Kidney (tissue), 14 donors: ENCODE measurements around the gene PAQR6. TPM values are rescaled to one million over a fixed set of nuclear protein-coding genes. Genes with fewer than 3 reads are reported as not detected.

Experiments used
- DNase-seq, 5 donors: peaks; one replicate each; pipeline ENCODE4 v3.0.0-alpha.2; 2013 to 2020
- FAIRE-seq: peaks from 2 replicates; lab custom pipeline; 2012; peaks lifted over from hg19 to GRCh38; lab: Jason Lieb, UNC
- H3K27ac ChIP-seq, 2 donors: one replicate each; pipeline ENCODE4 v1.7.0; 2013; ENCODE audit warnings: low read depth in 2 of 2, low read length in 2 of 2, inconsistent platforms in 1 of 2
- H3K27me3 ChIP-seq: one replicate; pipeline ENCODE4 v1.7.1; 2013; ENCODE audit warnings: low read length, inconsistent platforms; ENCODE audit not compliant: control insufficient read depth, insufficient read depth
- H3K36me3 ChIP-seq, 3 donors: one replicate each; pipeline versions ENCODE4 v1.7.0 to v1.7.1; 2013; ENCODE audit warnings: low read length in 3 of 3, control low read depth in 1 of 3, inconsistent platforms in 1 of 3; ENCODE audit not compliant: insufficient read depth in 3 of 3, control insufficient read depth in 2 of 3
- H3K4me1 ChIP-seq, 3 donors: one replicate each; pipeline versions ENCODE4 v1.7.0 to v1.7.1; 2013; ENCODE audit warnings: low read length in 3 of 3, inconsistent platforms in 1 of 3, low read depth in 1 of 3; ENCODE audit not compliant: control insufficient read depth in 2 of 3, insufficient read depth in 2 of 3
- H3K4me3 ChIP-seq, 3 donors: one replicate each; pipeline versions ENCODE4 v1.7.0 to v1.8.1; 2013; ENCODE audit warnings: low read length in 3 of 3, control low read depth in 1 of 3, inconsistent platforms in 1 of 3
- H3K9ac ChIP-seq, 3 donors: one replicate each; pipeline versions ENCODE4 v1.7.0 to v1.7.1; 2013; ENCODE audit warnings: low read length in 3 of 3, control low read depth in 1 of 3, inconsistent platforms in 1 of 3
- H3K9me3 ChIP-seq, 3 donors: one replicate each; pipeline versions ENCODE4 v1.7.0 to v1.7.1; 2013; ENCODE audit warnings: low read length in 3 of 3, control low read depth in 1 of 3, inconsistent platforms in 1 of 3; ENCODE audit not compliant: control insufficient read depth in 2 of 3, insufficient read depth in 1 of 3
- intact Hi-C: fragments of 100-400 bp; cut with DNase I; formaldehyde crosslinking; loops from one replicate; pipeline ENCODE4 v1.11.1; 2022
- polyA plus RNA-seq: library from polyadenylated mRNA; stranded (reverse); fragments of 350-450 nt; fragmentation: Illumina TruSeq; extraction: RNeasy Lipid Tissue Mini Kit (QIAGEN cat#74804); gene quantifications from one replicate; pipeline ENCODE4 v1.2.3, GENCODE V29; 2014; ENCODE audit warnings: low read depth, low replicate concordance; ENCODE audit not compliant: insufficient read depth
- total RNA-seq: library from RNA; stranded (reverse); fragmentation: NEBNext Ultra II Directional; extraction: Animal tissue kit (Norgen Biotek cat#: 25700); gene quantifications from one replicate; pipeline ENCODE4 v1.2.1, GENCODE V29; 2021
- TF ChIP-seq, protein P1 (sequence below): IDR thresholded peaks from 3 replicates; pipeline ENCODE4 v1.5.1; 2012; ENCODE audit warnings: mild to moderate bottlenecking, moderate library complexity, borderline replicate concordance; ENCODE audit not compliant: insufficient read depth; ENCODE audit errors: extremely low read depth
- donor health status: control.
- donor health status: control.
- donor health status: control.
- donor health status: control.
- donor health status: control.
- donor health status: DM: yes; HTN: yes; CAD: no.
- donor health status: Normal renal cell carcinoma (clear cell type).

The PAQR6 gene
- total and polyA plus RNA-seq, 2 donors from 2014 or later, result 2.0 to 4.2 TPM

DNA sequence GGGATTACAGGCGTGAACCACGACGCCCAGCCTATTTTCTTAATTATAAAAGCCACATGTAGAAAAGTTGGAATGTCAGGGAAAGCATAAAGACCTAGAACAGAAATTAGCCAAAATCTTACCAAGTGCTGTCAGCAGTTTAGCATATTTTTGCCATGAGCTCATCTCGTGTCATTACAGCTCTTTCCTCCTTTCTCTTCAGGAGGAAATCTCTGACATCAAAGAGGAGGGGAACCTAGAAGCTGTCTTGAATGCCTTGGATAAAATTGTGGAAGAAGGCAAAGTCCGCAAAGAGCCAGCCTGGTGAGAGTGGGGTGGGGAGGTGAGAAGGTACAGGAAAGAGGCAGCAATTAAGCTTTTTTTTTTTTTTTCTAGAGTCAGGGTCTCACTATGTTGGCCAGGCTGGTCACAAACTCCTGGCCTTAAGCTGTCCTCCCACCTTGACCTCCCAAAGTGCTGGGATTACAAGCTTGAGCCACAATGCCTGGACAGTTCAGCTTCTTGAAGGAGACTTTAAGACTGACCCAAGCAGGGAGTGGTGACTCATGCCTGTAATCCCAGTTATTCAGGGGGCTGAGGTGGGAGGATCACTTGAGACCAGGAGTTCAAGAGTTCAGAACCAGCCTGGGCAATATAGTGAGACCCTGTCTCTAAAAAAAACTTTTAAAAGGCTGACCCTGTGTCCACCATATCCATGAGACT is 14.3 kb downstream of the PAQR6 start:
- DNase-seq, result no peak
- TF ChIP-seq, protein P1, sequence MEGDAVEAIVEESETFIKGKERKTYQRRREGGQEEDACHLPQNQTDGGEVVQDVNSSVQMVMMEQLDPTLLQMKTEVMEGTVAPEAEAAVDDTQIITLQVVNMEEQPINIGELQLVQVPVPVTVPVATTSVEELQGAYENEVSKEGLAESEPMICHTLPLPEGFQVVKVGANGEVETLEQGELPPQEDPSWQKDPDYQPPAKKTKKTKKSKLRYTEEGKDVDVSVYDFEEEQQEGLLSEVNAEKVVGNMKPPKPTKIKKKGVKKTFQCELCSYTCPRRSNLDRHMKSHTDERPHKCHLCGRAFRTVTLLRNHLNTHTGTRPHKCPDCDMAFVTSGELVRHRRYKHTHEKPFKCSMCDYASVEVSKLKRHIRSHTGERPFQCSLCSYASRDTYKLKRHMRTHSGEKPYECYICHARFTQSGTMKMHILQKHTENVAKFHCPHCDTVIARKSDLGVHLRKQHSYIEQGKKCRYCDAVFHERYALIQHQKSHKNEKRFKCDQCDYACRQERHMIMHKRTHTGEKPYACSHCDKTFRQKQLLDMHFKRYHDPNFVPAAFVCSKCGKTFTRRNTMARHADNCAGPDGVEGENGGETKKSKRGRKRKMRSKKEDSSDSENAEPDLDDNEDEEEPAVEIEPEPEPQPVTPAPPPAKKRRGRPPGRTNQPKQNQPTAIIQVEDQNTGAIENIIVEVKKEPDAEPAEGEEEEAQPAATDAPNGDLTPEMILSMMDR, result no peak
- Histone ChIP-seq H3K4me1 (no peaks in the 10 kb centered on the region), H3K27ac (no peak overlapping the region), H3K4me3 (no peak overlapping the region), H3K9me3 (no peaks in the 10 kb centered on the region), H3K9ac (no peak overlapping the region), H3K27me3 (no peaks in the 10 kb centered on the region), H3K36me3 (peaks cover 5 to 33% (median 19%) of the 10 kb centered on the region in 3 donors)
- intact Hi-C loops, result no loop called here
- no peak for FAIRE-seq

DNA sequence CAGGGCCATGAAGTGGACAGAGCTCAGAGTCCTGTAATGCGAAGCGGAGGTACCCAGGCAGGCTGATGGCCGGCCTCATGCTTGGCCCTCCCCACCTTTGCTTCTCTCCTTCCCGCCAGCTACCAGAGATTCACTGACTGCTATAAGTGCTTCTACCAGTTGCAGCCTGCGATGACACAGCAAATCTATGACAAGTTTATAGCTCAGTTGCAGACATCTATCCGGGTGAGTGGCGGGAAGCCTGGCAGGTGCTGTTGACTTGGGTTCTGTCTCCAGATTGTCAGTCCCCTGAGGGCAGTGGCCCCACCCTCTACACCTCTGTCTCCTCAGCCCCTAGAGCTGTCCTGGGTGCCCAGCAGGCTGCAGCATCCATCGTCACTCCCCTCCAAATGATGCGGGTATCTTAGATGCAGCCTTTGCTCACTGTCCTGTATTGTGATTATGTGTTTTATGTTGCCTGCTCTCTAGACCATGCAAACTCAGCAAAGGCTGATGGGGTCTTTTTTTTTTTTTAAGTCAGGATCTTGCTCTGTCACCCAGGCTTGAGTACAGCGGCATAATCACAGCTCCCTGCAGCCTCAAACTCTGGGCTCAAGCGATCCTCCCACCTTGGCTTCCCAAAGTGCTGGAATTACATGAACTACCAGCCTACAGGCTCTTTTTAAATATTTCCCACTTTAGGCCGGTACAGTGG is 15.5 kb downstream of the PAQR6 start:
- no peak overlapping the region for H3K4me3 ChIP-seq
- intact Hi-C loops, result no loop called here
- no peak overlapping the region for H3K9ac ChIP-seq
- H3K9me3 ChIP-seq, result no peaks in the 10 kb centered on the region
- peaks cover 5 to 23% (median 17%) of the 10 kb centered on the region in 3 donors for H3K36me3 ChIP-seq
- FAIRE-seq, result no peak
- no peak for DNase-seq
- no peaks in the 10 kb centered on the region for H3K4me1 ChIP-seq
- TF ChIP-seq, protein P1, result no peak
- no peak overlapping the region for H3K27ac ChIP-seq
- no peaks in the 10 kb centered on the region for H3K27me3 ChIP-seq

DNA sequence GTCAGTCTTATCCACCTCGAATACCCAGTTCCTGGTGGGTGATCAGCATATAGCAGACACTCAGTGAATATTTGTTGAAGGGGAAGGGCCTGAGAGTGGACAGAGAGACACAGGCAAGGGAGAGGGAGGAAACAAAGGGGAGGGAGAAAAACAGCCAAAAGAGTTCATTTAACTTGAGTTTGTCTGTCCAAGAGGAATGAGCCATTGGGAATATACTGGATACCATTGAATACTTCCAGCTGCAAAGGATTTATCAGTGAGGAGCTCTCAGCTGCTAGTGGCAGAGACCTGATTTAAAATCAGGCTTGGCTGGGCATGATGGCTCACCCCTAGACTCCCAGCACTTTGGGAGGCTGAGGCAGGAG is 17.4 kb downstream of the PAQR6 start:
- Histone ChIP-seq H3K27ac (no peak overlapping the region), H3K9ac (no peak overlapping the region), H3K27me3 (no peaks in the 10 kb centered on the region), H3K36me3 (peaks cover 3 to 11% (median 5%) of the 10 kb centered on the region in 3 donors), H3K4me1 (no peaks in the 10 kb centered on the region), H3K9me3 (no peaks in the 10 kb centered on the region), H3K4me3 (no peak overlapping the region)
- intact Hi-C loops, result no loop called here
- DNase-seq (no peak), FAIRE-seq (no peak)
- TF ChIP-seq, protein P1, result no peak
